GM18907 (cell line): Measurements from ENCODE around the gene SH2D3A.
"Not testable (repeated sequence)": the region's sequence is repeated elsewhere in the genome, so short reads cannot be mapped to it uniquely, and the experiment has no call there.

ENCODE experiments used
- ATAC-seq: cut with Tn5 transposase; IDR thresholded peaks from one replicate; pipeline ENCODE4 v1.9.1; 2021; ENCODE audit warnings: mild to moderate bottlenecking, moderate library complexity; ENCODE audit not compliant: unreplicated experiment

Gene SH2D3A

DNA sequence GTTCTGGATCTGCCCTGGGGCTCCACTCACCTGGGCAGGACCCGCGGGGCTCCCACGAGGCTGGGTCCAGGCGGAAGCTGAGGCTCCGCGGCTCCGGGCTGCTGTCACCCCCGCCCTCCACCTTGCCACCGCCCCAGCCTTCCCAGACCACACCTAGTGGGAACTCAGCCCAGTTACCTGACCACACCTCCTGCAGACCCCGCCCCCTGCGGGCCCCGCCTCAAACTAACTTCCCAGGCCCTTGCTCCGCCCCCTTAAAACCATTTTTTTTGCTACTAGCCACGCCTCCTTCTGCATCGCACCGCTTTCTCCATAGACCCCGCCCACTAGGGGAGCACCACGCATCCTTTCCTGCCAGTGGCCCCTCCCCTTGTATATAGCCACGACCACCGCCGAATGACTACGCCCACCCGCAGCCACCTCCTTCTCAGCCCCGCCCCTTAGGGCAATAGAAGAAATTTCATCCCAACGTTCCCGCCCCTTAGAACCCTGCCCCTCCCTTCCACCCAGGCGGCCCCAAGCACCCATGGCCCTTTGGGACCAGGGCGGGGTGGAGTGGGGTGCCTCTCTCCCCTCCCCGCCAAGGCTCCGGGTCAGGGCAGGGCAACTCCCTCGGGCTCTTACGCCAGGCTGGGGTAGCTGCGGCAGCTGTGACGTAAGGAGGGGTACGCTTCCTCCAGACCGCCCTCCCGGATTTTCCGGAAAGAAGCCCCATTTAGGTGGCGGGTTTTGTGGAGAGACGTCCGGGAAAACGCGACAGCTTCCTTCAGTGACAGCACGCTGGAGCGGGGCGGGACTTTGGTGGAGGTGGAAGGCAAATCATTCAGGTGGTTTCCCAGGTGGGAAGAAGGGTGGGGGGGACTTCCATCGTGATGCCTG is at the start of gene SH2D3A:
Gene SH2D3A (minus strand): TSS at position 79 of the 879 bp plus-strand sequence. CDS start 3,687 bp downstream, outside the sequence.
- peak; percentile 70 for ATAC-seq

DNA sequence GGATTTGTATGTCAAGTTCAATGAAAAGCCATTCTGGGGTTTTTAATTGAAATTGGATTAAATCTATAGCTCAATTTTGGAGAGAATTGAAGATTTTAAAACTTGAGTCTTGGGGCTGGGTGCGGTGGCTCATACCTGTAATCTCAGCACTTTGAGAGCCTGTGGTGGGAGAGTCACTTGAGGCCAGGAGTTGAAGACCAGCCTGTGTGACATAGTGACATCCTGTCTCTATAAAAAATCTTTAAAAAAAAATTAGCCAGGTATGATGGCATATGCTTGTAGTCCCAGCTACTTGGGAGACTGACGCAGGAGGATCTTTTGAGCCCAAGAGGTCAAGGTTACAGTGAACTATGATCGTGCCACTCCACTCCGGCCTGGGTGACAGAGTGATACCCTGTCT is 46.4 kb upstream of the SH2D3A start:
- no peak for ATAC-seq

- no peak for ATAC-seq
These were observed 45.4 kb upstream of the SH2D3A start for GRCh38 chr19:6812612-6813011.

- ATAC-seq = no peak
These were observed 44.7 kb upstream of the SH2D3A start for GRCh38 chr19:6811906-6812305.

- ATAC-seq = no peak
These were observed 44.1 kb upstream of the SH2D3A start for GRCh38 chr19:6811378-6811777.

DNA sequence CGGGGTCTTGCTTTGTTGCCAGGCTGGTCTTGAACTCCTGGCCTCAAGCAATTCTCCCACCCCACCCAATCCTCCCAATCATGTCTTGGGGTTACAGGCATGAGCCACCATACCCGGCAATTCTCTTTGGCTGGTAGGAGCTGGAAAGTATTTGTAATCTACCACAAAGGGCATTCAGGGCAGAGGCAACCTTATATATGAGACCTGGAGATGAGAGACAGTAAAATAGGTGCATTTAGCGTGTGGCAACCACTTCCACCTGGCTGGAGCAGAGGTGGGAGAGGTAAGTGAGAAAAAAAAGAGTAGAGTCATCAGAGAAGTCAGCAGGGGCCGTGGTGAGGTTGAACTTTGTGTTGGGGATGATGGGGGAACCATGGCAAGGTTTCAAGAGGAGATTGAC is 42.0 kb upstream of the SH2D3A start:
- no peak for ATAC-seq

- no peak for ATAC-seq
These were observed 41.3 kb upstream of the SH2D3A start for GRCh38 chr19:6808494-6808893.

- ATAC-seq = no peak
These were observed 40.1 kb upstream of the SH2D3A start for GRCh38 chr19:6807291-6807690.

DNA sequence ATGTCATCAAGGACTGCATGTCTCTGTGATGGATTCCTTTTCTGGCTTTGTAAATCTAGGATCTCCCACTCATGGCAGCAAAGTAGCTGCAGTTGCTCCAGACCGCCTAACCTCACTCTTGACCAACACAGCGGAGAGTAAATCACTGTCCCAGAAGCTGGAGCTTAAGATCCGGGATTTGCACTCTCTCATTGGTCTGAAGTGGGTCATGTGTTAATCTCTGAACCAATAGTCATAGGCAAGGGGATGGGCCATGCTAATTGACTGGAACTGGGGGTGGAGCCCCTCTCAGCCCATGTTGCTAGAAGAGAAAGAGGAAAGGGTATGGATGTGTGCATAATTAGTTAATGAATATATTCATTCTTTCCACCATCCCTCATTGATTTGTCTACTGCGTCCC is 39.3 kb upstream of the SH2D3A start:
- ATAC-seq = no peak

- no peak for ATAC-seq
These were observed 35.8 kb upstream of the SH2D3A start for GRCh38 chr19:6803036-6803404.

GRCh38 chr19:6802336-6803035 is 35.3 kb upstream of the SH2D3A start:
- peak; percentile 66 for ATAC-seq

GRCh38 chr19:6801485-6802086 is 34.4 kb upstream of the SH2D3A start:
- peak; percentile 54 for ATAC-seq

- peak; percentile 1 for ATAC-seq
These were observed 33.8 kb upstream of the SH2D3A start for GRCh38 chr19:6800991-6801484.

GRCh38 chr19:6800160-6800790 is 33.0 kb upstream of the SH2D3A start:
- not testable (repeated sequence) for ATAC-seq

DNA sequence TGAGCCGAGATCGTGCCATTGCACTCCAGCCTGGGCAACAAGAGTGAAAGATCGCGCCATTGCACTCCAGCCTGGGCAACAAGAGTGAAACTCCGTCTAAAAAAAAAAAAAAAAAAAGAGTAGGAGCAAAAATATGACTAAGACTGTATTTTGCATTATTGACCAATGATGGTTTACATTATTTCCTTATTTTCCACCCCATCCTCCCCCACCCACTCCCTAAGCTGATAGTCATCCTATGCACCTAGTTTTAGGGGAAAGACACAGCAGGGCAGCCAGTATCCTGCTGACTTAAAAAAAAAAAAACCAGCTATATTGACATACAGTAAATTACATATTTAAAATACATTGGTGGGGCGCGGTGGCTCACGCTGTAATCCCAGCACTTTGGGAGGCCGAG is 30.4 kb upstream of the SH2D3A start:
- ATAC-seq = no peak

GRCh38 chr19:6796278-6796677 is 29.0 kb upstream of the SH2D3A start:
- ATAC-seq = no peak

- ATAC-seq = no peak
These were observed 27.6 kb upstream of the SH2D3A start for GRCh38 chr19:6794686-6795431.

DNA sequence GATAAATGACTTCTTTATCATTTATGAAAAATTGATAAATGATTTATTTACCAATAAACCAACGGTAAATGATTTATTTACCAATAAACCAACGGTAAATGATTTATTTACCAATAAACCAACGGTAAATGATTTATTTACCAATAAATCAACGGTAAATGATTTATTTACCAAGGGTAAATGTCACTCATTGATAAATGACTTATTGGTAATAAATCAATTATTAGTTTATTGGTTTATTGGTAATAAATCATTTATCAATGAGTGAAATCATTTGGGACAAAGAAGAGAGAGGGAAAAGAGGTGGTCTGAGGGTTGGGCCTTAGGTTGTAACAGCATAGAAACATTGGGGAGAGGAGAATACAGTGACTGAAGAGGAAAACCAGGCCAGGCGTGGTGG is 26.7 kb upstream of the SH2D3A start:
- no peak for ATAC-seq

- ATAC-seq = no peak
These were observed 26.2 kb upstream of the SH2D3A start for GRCh38 chr19:6793411-6793810.

DNA sequence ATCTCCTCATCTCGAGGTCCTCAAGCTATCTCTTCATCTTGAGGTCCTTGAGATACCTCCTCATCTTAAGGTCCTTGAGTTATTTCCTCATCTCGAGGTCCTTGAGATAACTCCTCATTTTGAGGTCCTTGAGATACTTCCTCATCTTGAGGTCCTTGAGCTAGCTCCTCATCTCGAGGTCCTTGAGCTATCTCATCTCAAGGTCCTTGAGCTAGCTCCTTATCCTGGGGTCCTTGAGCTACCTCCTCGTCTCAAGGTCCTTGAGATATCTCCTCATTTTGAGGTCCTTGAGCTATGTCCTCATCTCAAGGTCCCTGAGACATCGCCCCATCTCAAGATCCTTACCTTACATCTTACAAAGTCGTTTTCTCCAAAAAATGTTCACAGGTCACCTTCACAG is 24.0 kb upstream of the SH2D3A start:
- no peak for ATAC-seq
